GM18868 (cell line): Measurements from ENCODE around the gene EPAS1.

Source experiments
- ATAC-seq: cut with Tn5 transposase; IDR thresholded peaks from one replicate; pipeline ENCODE4 v1.9.1; 2021; ENCODE audit warnings: mild to moderate bottlenecking, moderate library complexity; ENCODE audit not compliant: unreplicated experiment

Gene EPAS1

GRCh38 chr2:46319711-46320110 lies 22.5 kb downstream of the EPAS1 start:
- ATAC-seq: no peak

DNA sequence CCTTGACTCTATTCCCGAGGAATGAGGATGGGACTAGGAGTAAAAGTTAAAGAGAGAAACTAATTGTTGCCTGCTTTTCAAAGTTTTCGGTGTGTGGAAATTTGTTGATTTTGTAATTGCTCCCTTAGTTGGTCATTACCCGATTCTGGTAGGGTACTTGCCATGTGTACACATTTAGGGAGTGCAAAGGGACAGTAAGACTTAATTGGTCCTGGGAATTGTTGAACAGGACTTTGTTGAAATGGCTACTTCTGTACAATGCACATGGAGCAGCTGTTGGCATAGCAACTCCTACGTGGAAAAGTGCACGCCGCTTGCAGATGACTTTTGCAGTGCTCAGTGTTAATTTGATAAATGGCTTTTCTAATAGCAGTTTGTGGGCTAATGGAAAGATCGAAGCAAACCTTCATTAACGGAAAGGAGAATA lies 22.9 kb downstream of the EPAS1 start:
- ATAC-seq: no peak

- no peak for ATAC-seq
Measured at GRCh38 chr2:46323730-46324129, 26.5 kb downstream of the EPAS1 start.

DNA sequence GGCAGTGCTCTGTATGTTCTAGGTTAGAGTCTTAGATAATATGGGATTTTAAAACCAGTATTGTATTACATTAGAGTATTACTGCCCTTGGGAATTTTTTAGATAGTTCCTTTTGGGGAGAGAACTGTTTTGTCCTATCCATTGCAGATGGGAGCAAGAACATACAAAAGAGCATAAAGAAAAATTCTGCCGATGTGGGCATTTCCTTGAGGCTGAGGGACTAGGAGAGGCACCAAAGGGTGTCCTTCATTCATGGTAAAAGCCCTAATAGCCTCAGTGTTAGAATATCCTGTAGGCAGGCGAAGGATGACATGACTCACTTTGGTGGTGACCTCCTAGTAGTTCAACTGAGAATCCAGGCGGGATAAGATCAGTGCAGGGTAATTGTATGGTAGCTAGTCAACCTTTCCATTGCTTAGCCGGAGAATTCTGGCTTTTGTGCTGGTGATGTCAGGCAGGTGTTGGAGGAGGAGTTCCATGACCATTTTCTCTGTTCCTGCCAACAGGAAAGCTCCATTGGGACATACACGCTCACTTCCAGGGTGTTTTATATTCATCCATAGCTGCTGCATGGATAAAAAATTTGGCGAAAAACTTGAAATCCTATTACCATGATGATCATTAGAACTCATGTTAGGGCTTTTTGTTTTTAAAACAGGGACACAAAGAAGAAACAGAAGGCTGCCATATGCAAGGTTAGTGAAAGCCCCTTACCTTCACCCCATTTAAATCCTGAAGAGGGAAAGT lies 28.1 kb downstream of the EPAS1 start:
- ATAC-seq: no peak

DNA sequence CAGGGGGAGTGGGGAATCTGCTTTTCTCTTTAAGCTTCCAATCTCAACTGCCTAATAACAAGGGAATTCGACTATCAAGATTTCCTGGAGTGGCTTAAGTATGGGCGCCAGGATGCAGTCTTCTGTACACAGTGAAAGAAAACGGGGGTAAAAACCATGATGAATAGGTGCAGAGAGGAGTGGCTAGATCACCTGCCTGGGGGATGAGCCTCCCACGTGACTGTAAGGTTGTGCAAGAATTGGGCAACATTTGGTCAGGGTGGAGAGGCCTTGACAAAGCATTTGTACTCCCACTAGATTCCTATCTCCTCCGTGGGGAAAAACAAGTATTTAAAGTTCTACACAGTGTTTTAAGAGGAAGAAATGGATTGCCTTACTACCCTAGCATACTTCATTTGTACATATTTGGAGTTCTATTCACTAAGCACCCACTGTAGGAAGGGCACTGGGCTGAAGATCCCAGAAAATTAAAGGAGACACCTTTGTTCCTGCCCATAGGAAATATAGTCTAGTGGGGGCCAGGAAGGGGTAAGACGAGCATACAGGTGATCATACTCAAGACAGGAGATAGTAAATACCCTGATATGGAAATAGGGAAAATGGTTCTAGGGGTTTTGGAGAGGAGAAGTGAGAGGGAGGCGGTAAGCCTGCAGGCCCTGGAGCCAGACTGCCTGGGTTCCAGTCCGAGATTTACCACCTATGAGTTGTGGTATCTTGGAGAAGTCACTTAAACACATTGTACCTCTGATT lies 29.2 kb downstream of the EPAS1 start:
- no peak for ATAC-seq

GRCh38 chr2:46327627-46328026 lies 30.4 kb downstream of the EPAS1 start:
- no peak for ATAC-seq

DNA sequence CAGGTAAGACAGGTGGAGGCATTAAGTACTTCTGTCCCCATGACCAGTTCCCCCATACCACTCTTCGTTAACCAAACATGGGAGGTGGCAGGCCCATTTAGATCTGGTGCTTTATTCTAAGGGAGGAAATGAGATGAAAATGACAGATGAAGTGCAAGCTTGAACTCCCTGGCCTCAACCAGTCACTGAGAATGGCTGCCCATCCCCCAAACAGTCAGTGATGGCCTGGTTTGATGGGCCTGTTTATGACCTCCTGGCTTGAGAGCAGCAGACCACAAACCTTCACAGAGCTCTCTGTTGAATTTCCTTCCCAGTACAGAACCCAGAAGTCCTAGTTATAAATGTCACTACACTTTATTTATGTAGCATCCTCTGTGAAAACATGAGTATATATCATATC lies 31.1 kb downstream of the EPAS1 start:
- no peak for ATAC-seq

GRCh38 chr2:46328829-46329228 lies 31.6 kb downstream of the EPAS1 start:
- no peak for ATAC-seq

DNA sequence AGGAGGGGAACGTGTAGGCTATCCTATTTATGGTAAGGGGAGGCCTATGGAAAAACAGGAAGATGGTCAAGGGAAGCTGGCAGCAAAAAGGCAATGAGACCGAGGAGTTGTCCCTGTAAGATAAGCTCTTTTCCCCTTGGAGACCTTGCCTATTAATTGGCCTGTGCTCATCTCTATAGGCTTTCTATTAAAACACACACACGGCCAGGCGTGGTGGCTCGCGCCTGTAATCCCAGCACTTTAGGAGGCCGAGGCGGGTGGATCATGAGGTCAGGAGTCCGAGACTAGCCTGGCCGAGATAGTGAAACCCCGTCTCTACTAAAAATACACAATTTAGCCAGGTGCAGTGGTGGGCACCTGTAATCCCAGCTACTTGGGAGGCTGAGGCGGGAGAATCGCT lies 32.1 kb downstream of the EPAS1 start:
- no peak for ATAC-seq

DNA sequence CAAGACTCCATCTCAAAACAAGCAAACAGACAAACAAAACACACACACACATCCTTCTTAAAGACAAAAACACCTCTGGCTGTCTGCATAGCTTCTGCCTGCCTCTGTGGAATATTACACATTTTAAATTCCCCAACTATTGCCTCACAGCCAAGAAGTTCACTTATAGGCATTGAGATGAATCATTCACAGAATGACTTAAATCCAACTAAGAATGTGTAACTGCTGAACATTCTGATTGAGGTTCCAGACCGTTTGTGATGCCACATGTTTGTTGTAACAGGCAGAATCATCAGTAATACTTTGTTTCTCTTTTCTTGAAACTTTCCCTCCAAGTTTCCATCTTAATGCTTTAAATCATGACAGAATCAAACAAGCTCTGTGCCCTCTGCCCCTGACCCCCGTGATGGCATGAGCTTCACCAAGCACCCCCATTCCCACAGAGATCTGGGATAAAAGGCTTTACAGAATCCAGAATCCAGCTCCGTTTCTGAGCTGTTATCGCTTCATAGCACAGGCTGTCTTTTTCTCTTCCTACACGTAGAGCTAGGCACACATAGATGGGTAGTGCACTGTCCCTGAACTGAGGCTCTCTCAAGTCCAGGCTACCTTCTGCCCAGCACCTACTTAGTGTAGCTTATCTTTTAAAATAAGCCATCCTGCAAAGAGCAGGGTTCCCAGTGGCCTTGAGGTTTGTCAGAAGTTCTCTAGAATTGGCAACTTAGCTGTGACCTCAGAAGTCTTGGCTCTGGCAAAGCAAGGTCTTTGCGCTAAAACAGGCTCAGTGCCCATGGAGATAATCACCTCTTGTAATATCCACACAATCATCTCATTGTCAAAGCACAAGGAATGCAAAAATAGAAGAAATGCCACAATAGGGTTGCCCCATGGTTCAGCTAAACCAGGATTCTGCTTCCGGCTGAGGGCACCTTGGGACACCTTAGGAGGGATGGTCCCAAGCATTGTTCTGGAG lies 32.9 kb downstream of the EPAS1 start:
- ATAC-seq: no peak

- no peak for ATAC-seq
Measured at GRCh38 chr2:46331109-46331766, 34.0 kb downstream of the EPAS1 start.

DNA sequence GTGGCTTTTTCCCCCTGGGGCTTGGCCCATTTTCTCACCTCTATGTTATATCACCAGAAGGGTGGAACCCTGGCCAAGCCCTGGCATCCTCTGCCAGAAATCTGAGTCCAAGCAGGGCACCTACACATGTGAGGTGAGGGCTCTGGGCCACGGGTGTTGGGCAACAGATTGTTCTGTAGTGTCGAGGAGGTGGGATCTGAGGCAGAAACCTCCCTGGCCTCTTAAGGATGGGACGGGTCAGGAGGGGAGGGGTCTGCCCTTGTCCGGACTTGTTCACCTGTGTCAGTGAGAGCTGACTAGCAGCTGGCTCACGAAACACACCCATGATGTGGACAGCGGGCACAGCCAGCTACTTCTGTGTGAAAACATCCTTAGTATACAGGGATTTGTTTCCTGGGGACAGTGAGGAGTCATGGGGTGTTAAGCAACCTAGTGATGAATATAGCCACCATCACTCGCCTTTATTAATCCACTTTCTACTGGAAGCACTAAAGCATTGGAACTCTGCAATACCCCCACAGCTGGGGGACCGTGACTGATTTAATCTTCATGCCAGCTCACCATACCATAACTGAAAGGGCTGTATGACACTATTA lies 35.6 kb downstream of the EPAS1 start:
- no peak for ATAC-seq

DNA sequence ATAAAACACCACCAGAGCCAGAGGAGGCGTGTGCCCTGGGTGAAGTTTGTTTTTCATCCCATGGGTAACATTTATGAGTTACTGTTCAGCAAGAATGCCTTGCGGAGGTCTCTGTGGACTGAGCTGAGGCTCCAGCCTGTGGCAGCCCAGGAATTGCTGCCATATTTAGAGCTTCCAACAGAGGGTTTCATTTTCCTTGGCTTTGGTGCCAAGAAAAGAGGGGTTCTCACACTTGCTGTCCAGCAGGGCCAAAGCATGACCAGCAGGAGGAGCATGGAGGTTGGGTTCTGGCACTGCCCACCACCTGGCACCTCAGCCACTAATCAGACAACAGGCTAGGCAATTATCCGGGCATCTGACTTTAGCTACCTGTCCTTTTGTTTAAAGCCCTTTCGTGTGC lies 36.7 kb downstream of the EPAS1 start:
- no peak for ATAC-seq

DNA sequence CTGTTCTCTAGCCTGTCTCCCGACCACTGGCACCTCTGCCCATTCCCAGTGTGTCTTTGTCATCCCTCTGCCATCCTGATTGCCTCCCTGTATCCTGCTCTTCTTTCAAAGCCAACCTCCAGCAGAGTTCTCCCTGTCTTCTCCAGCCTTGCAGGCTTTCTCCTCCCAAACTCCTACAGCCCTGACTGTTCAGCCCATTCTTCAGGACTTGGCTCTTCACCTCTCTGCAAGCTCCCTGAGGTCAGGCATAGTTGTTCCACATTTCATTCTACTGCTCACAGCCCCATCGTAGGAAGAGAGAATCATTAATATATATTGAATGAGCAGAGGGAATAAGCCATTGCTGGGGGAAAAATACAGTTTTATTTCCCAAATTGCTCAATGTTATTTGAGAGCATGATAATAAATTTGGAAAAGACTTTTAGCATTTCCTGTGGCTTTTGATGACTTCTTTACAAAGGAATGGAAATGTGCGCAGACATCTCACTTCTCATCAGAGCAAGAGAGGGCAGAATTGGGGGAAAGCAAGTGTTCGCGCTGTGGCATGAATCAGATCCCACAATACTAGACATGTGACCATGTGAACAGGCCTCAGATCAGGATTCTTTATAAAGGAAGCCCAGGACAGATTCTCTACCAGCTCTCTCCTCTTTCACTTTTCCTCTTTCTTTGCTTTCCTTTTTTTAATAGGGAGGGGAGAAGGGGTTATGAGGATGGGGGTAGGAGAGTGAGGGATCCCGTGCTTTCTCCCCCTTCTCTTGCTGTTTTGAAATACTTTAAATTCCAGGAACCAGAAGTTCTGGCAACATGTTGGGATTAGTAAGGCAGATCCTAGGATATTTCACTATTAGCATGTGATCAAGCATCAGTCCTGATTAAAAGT lies 37.4 kb downstream of the EPAS1 start:
- ATAC-seq: no peak

DNA sequence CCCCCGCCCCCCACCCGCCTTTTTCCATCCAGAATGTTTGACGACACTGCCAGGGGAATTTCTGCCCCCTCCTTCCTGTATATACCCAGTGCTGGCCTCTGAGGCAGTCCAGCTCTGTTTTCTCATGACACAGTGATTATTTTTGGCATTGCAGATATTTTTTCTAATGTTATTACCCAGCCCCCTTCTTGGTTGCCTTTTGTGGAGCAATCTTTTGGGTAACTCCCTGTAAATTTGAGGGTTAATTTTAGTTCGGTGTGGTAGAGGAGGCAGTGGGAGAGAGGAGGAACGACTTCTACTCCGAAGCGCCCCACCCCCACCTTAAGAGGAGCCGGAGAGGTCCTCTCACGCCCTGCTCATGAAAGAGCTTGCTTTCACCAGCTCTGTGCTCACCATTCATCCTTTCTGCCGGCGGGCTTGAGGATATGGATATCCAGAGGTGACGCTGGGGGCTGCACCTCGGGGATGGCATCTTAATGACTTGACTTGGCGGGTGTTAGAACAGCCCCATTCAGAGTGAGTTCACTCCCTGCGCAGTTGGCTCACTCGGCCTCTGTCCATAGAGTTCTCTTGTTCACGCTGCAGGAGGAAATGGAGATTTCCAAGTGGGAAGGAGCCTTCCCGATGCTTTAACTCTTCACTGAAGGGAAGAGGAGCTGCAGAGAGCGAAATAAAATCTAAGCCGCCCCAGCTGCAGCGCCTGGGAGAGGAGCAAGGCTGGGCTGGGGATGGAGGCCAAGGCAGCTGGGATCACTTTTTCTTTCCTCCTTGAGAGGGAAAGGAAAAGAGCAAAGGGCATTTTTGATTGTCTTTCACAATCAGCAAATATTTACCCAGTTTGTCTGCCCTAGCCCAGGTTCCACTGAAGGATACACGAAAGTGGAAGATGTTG lies 38.4 kb downstream of the EPAS1 start:
- no peak for ATAC-seq

DNA sequence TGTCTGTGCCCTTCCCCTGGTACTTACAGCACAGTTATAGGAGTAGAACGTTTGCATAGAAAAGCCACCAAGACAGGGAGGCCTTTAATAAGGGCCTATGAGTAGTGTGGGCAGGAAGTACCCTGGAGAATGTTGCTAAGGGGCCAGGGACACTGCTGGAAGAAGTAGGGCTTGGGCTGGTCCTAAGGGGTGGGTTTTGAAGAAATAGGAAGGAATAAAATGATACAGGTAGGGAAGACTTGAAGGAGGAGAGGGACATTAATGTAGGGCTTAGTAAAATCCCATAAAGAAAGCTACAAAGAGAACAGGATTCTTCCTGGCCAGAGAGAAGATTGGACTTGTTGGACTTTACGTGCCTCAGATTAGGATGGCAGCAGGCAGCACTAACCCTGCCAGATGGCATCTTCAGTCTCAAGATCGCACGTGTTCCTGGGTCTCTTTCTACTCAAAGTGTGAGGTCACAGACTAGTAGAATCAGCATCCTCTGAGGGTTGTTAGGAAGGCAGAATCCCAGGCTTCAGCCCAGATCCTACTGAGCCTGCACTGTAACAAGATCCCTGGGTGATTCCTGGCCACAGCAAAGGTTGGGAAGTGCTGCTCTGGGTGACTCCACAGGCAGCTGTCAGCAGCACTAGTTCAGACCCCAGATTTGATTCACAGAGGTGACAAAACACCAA lies 39.2 kb downstream of the EPAS1 start:
- no peak for ATAC-seq

DNA sequence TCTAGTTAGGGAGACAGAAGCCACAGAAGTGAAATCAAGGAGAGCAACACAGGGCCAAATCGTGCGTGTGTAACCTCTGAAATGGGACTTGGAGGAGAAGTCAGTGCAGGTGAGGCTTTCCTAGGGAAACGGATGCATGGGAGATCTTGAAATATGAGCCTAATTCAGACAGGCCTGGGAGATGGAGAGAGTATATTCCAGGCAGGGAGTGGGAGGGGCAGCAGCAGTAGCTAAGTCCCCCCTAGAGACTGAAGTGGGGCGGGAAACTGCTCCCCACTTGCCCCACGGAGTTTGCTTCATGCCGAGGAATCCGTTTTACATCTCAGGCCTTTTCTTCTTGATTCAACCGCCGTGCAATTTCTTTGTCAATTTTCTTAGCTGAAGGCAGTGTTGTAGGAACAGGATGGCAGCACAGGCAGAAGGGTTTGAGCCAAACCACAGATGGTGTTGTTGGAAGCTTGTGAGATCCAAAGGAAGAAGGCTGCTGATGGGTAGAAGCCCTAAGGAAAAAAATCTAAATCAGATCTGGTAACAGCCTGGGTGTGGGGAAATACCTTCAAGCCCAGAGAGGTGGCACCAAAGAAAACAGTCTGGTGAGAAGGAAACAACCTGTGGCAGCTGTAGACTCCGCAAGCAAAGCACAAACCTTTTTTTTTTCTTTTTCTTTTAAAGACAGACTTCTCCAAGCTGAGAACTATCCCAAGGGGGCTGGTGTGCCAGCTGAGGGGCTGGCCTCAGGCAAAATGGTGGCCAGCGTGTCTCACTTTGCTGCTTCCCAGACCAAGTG lies 40.2 kb downstream of the EPAS1 start:
- no peak for ATAC-seq
